NB4 (cell line): Measurements from ENCODE around the gene PTEN.

Experiments used
- CTCF ChIP-seq: IDR thresholded peaks from one replicate; pipeline ENCODE4 v1.5.1; 2012; ENCODE audit warnings: low read depth, low read length
- MAX ChIP-seq: IDR thresholded peaks from 2 replicates; pipeline ENCODE4 v1.6.1; 2011; ENCODE audit warnings: low read depth, low read length
- MYC ChIP-seq: IDR thresholded peaks from 2 replicates; pipeline ENCODE4 v1.6.1; 2011; ENCODE audit warnings: low read depth, low read length
- POLR2A ChIP-seq: IDR thresholded peaks from 2 replicates; pipeline ENCODE4 v1.6.1; 2011; ENCODE audit warnings: mild to moderate bottlenecking; ENCODE audit not compliant: insufficient read length; ENCODE audit errors: extremely low read depth

GRCh38 chr10:88006261-88006660 is 142.8 kb downstream of the PTEN start:
- TF ChIP-seq CTCF (no peak), MYC (no peak), POLR2A (no peak), MAX (no peak)
